CD4-positive, alpha-beta T cell treated with Interleukin-17A for 1 hour (primary cell): ENCODE results near the gene ST6GALNAC1.

Experiments used
- DNase-seq: peaks from one replicate; pipeline ENCODE4 v3.0.0-alpha.2; 2020

The ST6GALNAC1 gene

GRCh38 chr17:76575570-76575969 is 68.0 kb downstream of the ST6GALNAC1 start:
- DNase-seq: no peak
